PC-3 (cell line): ENCODE data around the gene ZSCAN25. TPM values are rescaled to one million over a fixed set of nuclear protein-coding genes. Genes with fewer than 3 reads are reported as not detected.

Experiments
- ATAC-seq: fragments of 200-7000 bp; cut with Tn5 transposase; 2 replicates; pipeline ENCODE4 v1.9.1; 2020; ENCODE audit warnings: mild to moderate bottlenecking, moderate library complexity
- BruUV-seq: library from RNA; stranded (reverse); fragments of 400-500 nt; replicated peaks from 2 replicates; lab custom pipeline; 2021; lab: Mats Ljungman, UMichigan
- CTCF ChIA-PET: fragments of 300-600 bp; sonication (Branson Sonifier 250); formaldehyde crosslinking; loops from one replicate; lab custom pipeline; 2022; ENCODE audit warnings: antibody characterized with exemption; lab: Charles Lee
- POLR2A ChIA-PET: fragments of 300-600 bp; sonication (Branson Sonifier 250); formaldehyde crosslinking; loops from one replicate; lab custom pipeline; 2022; ENCODE audit warnings: antibody characterized with exemption; ENCODE audit not compliant: unreplicated experiment; lab: Charles Lee
- DNase-seq: peaks from one replicate; pipeline ENCODE4 v3.0.0-alpha.2; 2015
- H2AFZ ChIP-seq: fragments of 300-600 bp; sonication (generic); 2 replicates; pipeline ENCODE4 v1.6.0; 2016; ENCODE audit warnings: antibody characterized with exemption, low read length
- H3F3A ChIP-seq: fragments of 300-600 bp; sonication (generic); one replicate; pipeline ENCODE4 v1.6.0; 2017; ENCODE audit warnings: antibody characterized with exemption, low read length, control low read depth, mild to moderate bottlenecking; ENCODE audit not compliant: unreplicated experiment
- H3K27ac ChIP-seq: fragments of 300-600 bp; sonication (generic); 2 replicates; pipeline ENCODE4 v1.5.1; 2016; ENCODE audit warnings: mild to moderate bottlenecking, low read length
- H3K27me3 ChIP-seq: fragments of 300-600 bp; sonication (generic); 2 replicates; pipeline ENCODE4 v1.6.1; 2016; ENCODE audit warnings: low read length, mixed read lengths
- H3K36me3 ChIP-seq: fragments of 300-600 bp; sonication (generic); 2 replicates; pipeline ENCODE4 v1.6.1; 2016; ENCODE audit warnings: low read depth, mixed run types, low read length, mixed read lengths
- H3K4me1 ChIP-seq: fragments of 300-600 bp; sonication (generic); 2 replicates; pipeline ENCODE4 v1.5.1; 2016; ENCODE audit warnings: low read length; ENCODE audit not compliant: insufficient read depth
- H3K4me2 ChIP-seq: fragments of 300-600 bp; sonication (generic); 2 replicates; pipeline ENCODE4 v1.6.0; 2016; ENCODE audit warnings: low read length
- H3K4me3 ChIP-seq: fragments of 300-600 bp; sonication (generic); 2 replicates; pipeline ENCODE4 v1.5.1; 2016; ENCODE audit warnings: mild to moderate bottlenecking, low read length, mixed read lengths
- H3K79me2 ChIP-seq: fragments of 300-600 bp; sonication (generic); 2 replicates; pipeline ENCODE4 v1.6.1; 2017; ENCODE audit warnings: low read length, mixed read lengths
- H3K9ac ChIP-seq: fragments of 300-600 bp; sonication (generic); 2 replicates; pipeline ENCODE4 v1.6.0; 2016; ENCODE audit warnings: mild to moderate bottlenecking, low read length
- H3K9me2 ChIP-seq: fragments of 300-600 bp; sonication (generic); replicated peaks from 2 replicates; pipeline ENCODE4 v1.6.1; 2016; ENCODE audit warnings: mixed run types, low read length, mixed read lengths
- H3K9me3 ChIP-seq: fragments of 300-600 bp; sonication (generic); 2 replicates; pipeline ENCODE4 v1.6.1; 2016; ENCODE audit warnings: low read length, mixed read lengths
- H4K20me1 ChIP-seq: fragments of 300-600 bp; sonication (generic); 2 replicates; pipeline ENCODE4 v1.6.1; 2016; ENCODE audit warnings: low read length, mixed read lengths
- CTCF ChIP-seq: fragments of 300-600 bp; sonication (generic); conservative IDR thresholded peaks from 2 replicates; pipeline ENCODE4 v1.5.1; 2017; ENCODE audit warnings: antibody characterized with exemption, low read depth, mild to moderate bottlenecking, low read length
- EZH2 ChIP-seq: fragments of 300-600 bp; sonication (generic); IDR thresholded peaks from one replicate; pipeline ENCODE4 v1.6.1; 2017; ENCODE audit warnings: antibody characterized with exemption, mild to moderate bottlenecking, low read length; ENCODE audit not compliant: unreplicated experiment
- EZH2phosphoT487 ChIP-seq: fragments of 300-600 bp; sonication (generic); IDR thresholded peaks from 2 replicates; pipeline ENCODE4 v1.6.1; 2018; ENCODE audit warnings: mild to moderate bottlenecking, antibody characterized with exemption, low read length, borderline replicate concordance
- intact Hi-C: fragments of 100-400 bp; cut with micrococcal nuclease; formaldehyde crosslinking; loops from 2 replicates; pipeline ENCODE4 v1.9.0; 2023
- total RNA-seq: library from RNA; depleted of rRNA; stranded (reverse); fragments of >200 nt; gene quantifications from 2 replicates; pipeline ENCODE4 v1.2.3, GENCODE V29; 2014

Gene ZSCAN25
- total RNA-seq, 1 experiment from 2014 or later: 13.9 TPM

- Histone ChIP-seq H3K27me3 (no peaks in the 10 kb centered on the region), H3K9me2 (no peaks in the 10 kb centered on the region), H3K79me2 (no peaks in the 10 kb centered on the region), H4K20me1 (no peaks in the 10 kb centered on the region), H3K9ac (no peak overlapping the region), H3K27ac (no peak overlapping the region), H3K9me3 (no peaks in the 10 kb centered on the region), H2AFZ (no peak overlapping the region), H3K4me2 (no peak overlapping the region), H3F3A (no peaks in the 10 kb centered on the region), H3K36me3 (no peaks in the 10 kb centered on the region), H3K4me3 (no peak overlapping the region), H3K4me1 (peaks cover 11% of the 10 kb centered on the region)
- ChIA-PET POLR2A (no interaction called here), CTCF (no interaction called here)
- ATAC-seq: no peak
- intact Hi-C loops: loop anchor here (10.0 kb wide), 1 partner anchor 90 kb away; no protein-coding TSS in a partner anchor
- TF ChIP-seq EZH2phosphoT487 (no peak), CTCF (no peak), EZH2 (no peak)
- DNase-seq: no peak
- no TSS peak for BruUV-seq
Measured at GRCh38 chr7:99674995-99675742, 58.4 kb downstream of the ZSCAN25 start.

DNA sequence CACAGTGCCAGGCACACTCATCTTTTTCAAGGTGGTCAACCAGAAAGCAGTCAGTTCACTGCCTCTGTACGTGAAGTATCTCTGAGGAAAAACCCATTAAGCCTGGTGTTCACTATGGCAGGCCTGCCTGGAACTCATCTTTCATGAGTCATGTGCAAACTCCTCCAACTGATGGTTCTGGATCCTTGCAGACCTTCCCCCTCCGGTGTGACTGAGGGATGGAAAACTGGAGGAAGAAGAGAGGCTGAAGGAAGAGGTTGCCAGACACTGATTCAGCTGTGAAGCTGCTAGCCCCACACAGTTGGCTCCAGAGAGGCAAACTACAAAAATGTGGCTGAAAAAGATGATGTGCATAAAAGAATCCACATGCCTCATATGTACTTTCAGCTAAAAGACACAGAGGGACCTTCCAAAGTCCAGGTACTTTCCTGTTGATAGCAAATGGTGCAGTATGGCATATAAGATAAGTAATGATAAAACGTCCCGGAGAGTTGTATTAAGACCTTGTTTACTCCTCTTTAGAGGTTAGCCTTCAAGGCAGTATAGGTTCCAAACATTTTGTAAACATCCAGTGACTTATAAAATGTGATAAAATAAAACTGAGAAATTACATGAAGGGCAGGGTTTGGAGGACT is 60.4 kb downstream of the ZSCAN25 start:
- H3K9me3 ChIP-seq: no peaks in the 10 kb centered on the region
- peaks cover 11% of the 10 kb centered on the region for H3K4me1 ChIP-seq
- no peaks in the 10 kb centered on the region for H3K9me2 ChIP-seq
- no peaks in the 10 kb centered on the region for H3K79me2 ChIP-seq
- intact Hi-C loops: loop anchor here (10.0 kb wide), 1 partner anchor 88 kb away; no protein-coding TSS in a partner anchor
- ATAC-seq (no peak), DNase-seq (no peak)
- H3F3A ChIP-seq: no peaks in the 10 kb centered on the region
- no peaks in the 10 kb centered on the region for H4K20me1 ChIP-seq
- H3K27ac ChIP-seq: no peak overlapping the region
- no peaks in the 10 kb centered on the region for H3K36me3 ChIP-seq
- no peak overlapping the region for H3K9ac ChIP-seq
- ChIA-PET CTCF (no interaction called here), POLR2A (no interaction called here)
- H2AFZ ChIP-seq: no peak overlapping the region
- no peak for TF ChIP-seq EZH2
- TF ChIP-seq CTCF: no peak
- TF ChIP-seq EZH2phosphoT487: no peak
- no peak overlapping the region for H3K4me2 ChIP-seq
- BruUV-seq: no TSS peak
- no peaks in the 10 kb centered on the region for H3K27me3 ChIP-seq
- H3K4me3 ChIP-seq: no peak overlapping the region

DNA sequence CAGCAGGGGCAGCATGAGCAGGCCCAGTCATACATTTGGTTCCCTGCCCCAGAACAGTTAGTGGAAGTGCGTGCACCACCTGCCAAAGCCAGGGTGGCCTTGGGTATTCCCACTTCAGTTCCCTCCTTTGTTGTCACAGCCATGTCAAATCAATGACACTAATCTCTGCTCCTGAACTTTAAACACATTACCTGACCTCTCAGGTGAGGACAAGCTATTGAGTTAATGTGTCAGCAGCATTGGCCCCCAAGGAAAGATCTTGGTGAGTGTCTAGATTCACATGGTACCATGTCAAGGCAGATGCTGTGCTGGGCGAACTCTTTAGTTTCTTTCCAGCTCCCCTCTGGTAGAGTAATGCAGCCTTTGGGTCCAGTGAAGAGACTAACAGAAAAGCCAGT is 60.9 kb downstream of the ZSCAN25 start:
- DNase-seq: no peak
- Histone ChIP-seq H3K4me1 (peaks cover 11% of the 10 kb centered on the region), H2AFZ (no peak overlapping the region), H3K9me3 (no peaks in the 10 kb centered on the region), H3K36me3 (no peaks in the 10 kb centered on the region), H3K27ac (no peak overlapping the region), H3K9me2 (no peaks in the 10 kb centered on the region), H3F3A (no peaks in the 10 kb centered on the region), H3K27me3 (no peaks in the 10 kb centered on the region), H4K20me1 (no peaks in the 10 kb centered on the region), H3K9ac (no peak overlapping the region), H3K4me2 (no peak overlapping the region), H3K4me3 (no peak overlapping the region), H3K79me2 (no peaks in the 10 kb centered on the region)
- ATAC-seq: no peak
- BruUV-seq: no TSS peak
- intact Hi-C loops: loop anchor here (10.0 kb wide), 1 partner anchor 87 kb away; no protein-coding TSS in a partner anchor
- ChIA-PET CTCF (no interaction called here), POLR2A (no interaction called here)
- TF ChIP-seq CTCF: no peak
